Astrocyte of the cerebellum (primary cell): ENCODE measurements around the gene MIS18BP1.
"Not testable (repeated sequence)": the region's sequence is repeated elsewhere in the genome, so short reads cannot be mapped to it uniquely, and the experiment has no call there.

Experiments
- DNase-seq: peaks from one replicate; pipeline ENCODE4 v3.0.0-alpha.2; 2011; ENCODE audit warnings: low read depth
- H3K4me3 ChIP-seq: 2 replicates; pipeline ENCODE4 v1.5.1; 2011; ENCODE audit warnings: mild to moderate bottlenecking, low read depth, low read length, moderate library complexity
- CTCF ChIP-seq: IDR thresholded peaks from 2 replicates; pipeline ENCODE4 v1.5.1; 2012; ENCODE audit warnings: low read length, low read depth, moderate library complexity, mild to moderate bottlenecking; ENCODE audit errors: missing control alignments
- in situ Hi-C: cut with HindIII; loops from 2 replicates; pipeline ENCODE4 v1.10.0; 2017; ENCODE audit warnings: low sequenced_read_pairs

The MIS18BP1 gene

GRCh38 chr14:45253070-45253753, at the start of gene MIS18BP1:
MIS18BP1 (minus strand) TSS chr14:45253202; CDS start chr14:45247286, 5,916 bp downstream.
- peak; percentile 88 for DNase-seq
- in situ Hi-C loops: loop anchor here (25.0 kb wide), 1 partner anchor 341 kb away; no protein-coding TSS in a partner anchor
- peak; percentile 78 for TF ChIP-seq CTCF
- peak within 1 kb of the TSS; percentile 84 for H3K4me3 ChIP-seq

- no peak for TF ChIP-seq CTCF
- in situ Hi-C loops: no loop called here
- DNase-seq: no peak
- H3K4me3 ChIP-seq: no peak overlapping the region
These were observed 45.6 kb upstream of the MIS18BP1 start for GRCh38 chr14:45298423-45299117.

- H3K4me3 ChIP-seq, in situ Hi-C loops, DNase-seq: not testable (repeated sequence)
These were observed 41.8 kb upstream of the MIS18BP1 start for GRCh38 chr14:45294796-45295195.

GRCh38 chr14:45290547-45290946, 37.5 kb upstream of the MIS18BP1 start:
- H3K4me3 ChIP-seq: no peak overlapping the region
- no peak for DNase-seq
- in situ Hi-C loops: no loop called here
- TF ChIP-seq CTCF: no peak

GRCh38 chr14:45287610-45288009, 34.6 kb upstream of the MIS18BP1 start:
- in situ Hi-C loops: no loop called here
- no peak overlapping the region for H3K4me3 ChIP-seq
- DNase-seq: no peak
- no peak for TF ChIP-seq CTCF

- H3K4me3 ChIP-seq: no peak overlapping the region
- in situ Hi-C loops: no loop called here
- no peak for DNase-seq
- TF ChIP-seq CTCF: no peak
These were observed 31.8 kb upstream of the MIS18BP1 start for GRCh38 chr14:45284802-45285201.

GRCh38 chr14:45281731-45282400, 28.9 kb upstream of the MIS18BP1 start:
- H3K4me3 ChIP-seq, DNase-seq, in situ Hi-C loops: not testable (repeated sequence)
